ENCODE measurements around the gene TLCD4. TPM values are rescaled to one million over a fixed set of nuclear protein-coding genes. Genes with fewer than 3 reads are reported as not detected.

TLCD4 gene
- total and polyA plus RNA-seq, 2 of the 13 experiments (the other 11 are each of a cell fraction or from before 2014, with no cell fraction given): 4.7 to 14.5 TPM

- TF ChIP-seq AHDC1 (CRISPR knock-in tag; IDR thresholded peaks at IDR 0.05; ENCODE audit: borderline replicate concordance) (peak; percentile 65; the same call in 1 of the 2 replicates), USF2 (IDR thresholded peaks at IDR 0.05; ENCODE audit: low read depth, low read length) (no peak), USF2 (CRISPR knock-in tag; IDR thresholded peaks at IDR 0.05; ENCODE audit: borderline replicate concordance) (no peak; the same call in 1 of the 2 replicates), TFDP1 (CRISPR knock-in tag; IDR thresholded peaks at IDR 0.05; ENCODE audit: borderline replicate concordance) (peak; percentile 20; the same call in 1 of the 2 replicates), ZNF800 (CRISPR knock-in tag; IDR thresholded peaks at IDR 0.05) (no peak), ZNF280D (CRISPR knock-in tag; IDR thresholded peaks at IDR 0.05) (no peak), MXI1 (IDR thresholded peaks at IDR 0.05; ENCODE audit: borderline replicate concordance, low read depth, low read length) (no peak), RNF219 (CRISPR knock-in tag; IDR thresholded peaks at IDR 0.05) (no peak), AHR (CRISPR knock-in tag; IDR thresholded peaks at IDR 0.05) (no peak), SMAD1 (CRISPR knock-in tag; IDR thresholded peaks at IDR 0.05; ENCODE audit: borderline replicate concordance, low read depth) (no peak)
Observed at GRCh38 chr1:95068956-95069709, 48.0 kb upstream of the TLCD4 start (continued).
